GM12801 (cell line): ENCODE measurements around the gene SMG5.

ENCODE experiments used
- TF ChIP-seq, protein P1 (sequence below): IDR thresholded peaks from one replicate; pipeline ENCODE4 v1.5.1; 2011; ENCODE audit warnings: control low read depth; ENCODE audit not compliant: insufficient read length; ENCODE audit errors: extremely low read depth

SMG5 gene

GRCh38 chr1:156203331-156203730, 79.3 kb downstream of the SMG5 start:
- TF ChIP-seq, protein P1, sequence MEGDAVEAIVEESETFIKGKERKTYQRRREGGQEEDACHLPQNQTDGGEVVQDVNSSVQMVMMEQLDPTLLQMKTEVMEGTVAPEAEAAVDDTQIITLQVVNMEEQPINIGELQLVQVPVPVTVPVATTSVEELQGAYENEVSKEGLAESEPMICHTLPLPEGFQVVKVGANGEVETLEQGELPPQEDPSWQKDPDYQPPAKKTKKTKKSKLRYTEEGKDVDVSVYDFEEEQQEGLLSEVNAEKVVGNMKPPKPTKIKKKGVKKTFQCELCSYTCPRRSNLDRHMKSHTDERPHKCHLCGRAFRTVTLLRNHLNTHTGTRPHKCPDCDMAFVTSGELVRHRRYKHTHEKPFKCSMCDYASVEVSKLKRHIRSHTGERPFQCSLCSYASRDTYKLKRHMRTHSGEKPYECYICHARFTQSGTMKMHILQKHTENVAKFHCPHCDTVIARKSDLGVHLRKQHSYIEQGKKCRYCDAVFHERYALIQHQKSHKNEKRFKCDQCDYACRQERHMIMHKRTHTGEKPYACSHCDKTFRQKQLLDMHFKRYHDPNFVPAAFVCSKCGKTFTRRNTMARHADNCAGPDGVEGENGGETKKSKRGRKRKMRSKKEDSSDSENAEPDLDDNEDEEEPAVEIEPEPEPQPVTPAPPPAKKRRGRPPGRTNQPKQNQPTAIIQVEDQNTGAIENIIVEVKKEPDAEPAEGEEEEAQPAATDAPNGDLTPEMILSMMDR = no peak

- TF ChIP-seq, protein P1 = no peak
These were observed 82.6 kb downstream of the SMG5 start for GRCh38 chr1:156200044-156200443.
